Stimulated activated CD8-positive, alpha-beta memory T cell treated with anti-CD3 and anti-CD28 coated beads, Interleukin-15, amount 100 ng/mL, for 48 hours (primary cell): ENCODE results near the gene PPM1B.
"Not testable (repeated sequence)": the region's sequence is repeated elsewhere in the genome, so short reads cannot be mapped to it uniquely, and the experiment has no call there.

ENCODE experiments used
- DNase-seq, 2 donors: peaks; one replicate each; pipeline ENCODE4 v3.0.0-alpha.2; 2020; ENCODE audit warnings: low read depth in 2 of 2

PPM1B gene

DNA sequence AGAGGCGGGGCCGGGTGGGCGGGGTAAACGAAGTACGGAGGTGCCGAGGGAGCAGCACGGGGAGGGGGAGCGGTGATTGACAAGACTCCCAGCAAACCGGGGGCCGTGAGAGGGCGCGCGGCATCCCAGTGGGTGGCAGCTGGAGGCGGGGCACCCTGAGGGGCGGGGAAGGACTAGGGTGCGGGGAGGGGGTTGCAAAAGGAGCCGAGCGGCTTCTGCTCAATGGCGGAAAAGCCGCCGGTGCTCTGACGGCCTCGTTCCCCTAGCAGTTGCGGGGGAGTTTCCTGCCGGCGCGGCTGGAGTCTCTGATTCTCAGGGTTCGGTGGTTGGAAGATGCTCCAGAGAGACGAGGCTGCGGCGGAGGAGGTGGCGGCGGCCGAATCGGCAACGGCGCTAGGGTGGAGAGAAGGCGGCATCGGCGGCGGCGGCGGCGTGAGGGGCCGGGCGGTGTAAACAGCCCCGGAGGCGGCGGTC is at the start of gene PPM1B:
Gene PPM1B, plus strand, starts transcription at position 195 of the 474 bp plus-strand sequence. CDS start 32,325 bp downstream, outside the sequence.
- DNase-seq: peak; percentile 99

DNA sequence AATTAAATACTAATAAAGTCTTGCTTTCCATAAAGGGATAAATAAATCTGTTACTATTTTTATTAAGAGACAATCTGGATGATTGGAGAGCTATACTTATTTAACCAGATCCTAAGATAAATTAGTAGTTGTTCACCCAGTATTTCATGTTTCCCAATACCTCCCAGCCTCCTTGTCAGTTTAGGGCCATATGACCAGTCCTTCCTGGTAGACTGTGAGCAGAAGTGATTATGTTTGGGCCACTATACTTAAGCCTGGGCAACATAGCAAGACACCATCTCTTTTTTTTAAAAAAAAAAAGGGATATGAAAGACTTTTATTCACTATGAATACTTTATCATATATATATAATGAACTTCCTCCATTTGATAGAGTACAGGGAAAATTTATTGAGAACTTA is 48.8 kb upstream of the PPM1B start:
- DNase-seq: no peak

GRCh38 chr2:44120428-44120827 is 48.2 kb upstream of the PPM1B start:
- no peak for DNase-seq

DNA sequence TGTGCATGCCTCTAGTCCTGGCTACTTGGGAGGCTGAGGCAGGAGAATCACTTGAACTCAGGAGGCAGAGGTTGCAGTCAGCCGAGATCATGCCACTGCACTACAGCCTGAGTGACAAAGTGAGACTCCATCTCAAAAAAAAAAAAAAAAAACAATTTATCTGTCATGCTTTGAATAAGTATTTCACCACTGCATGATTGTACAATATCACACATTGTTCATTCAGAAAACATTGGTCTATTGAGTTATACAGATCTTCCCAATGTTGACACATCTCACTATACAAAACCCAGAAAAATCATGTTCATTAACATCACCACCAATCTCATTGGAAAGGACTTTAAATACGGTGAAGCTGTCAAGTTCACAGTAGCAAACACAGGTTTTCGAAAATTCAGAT is 46.8 kb upstream of the PPM1B start:
- DNase-seq: no peak

DNA sequence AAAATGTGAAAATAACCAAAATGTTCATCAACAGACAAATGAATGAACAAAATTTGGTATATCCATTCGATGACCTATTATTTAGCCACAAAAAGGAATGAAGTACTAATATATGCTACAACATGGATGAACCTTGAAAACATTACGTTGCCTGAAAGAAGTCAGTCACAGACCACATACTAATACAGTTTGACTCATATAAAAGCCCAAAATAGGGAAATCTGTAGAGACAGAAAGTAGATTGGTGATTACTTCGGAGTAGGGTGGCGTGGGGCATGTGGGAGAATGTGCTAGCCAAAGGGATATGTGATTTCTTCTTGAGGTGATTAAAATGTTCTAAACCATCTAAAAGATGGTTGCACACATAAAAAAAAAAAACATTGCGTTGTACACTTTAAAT is 44.2 kb upstream of the PPM1B start:
- no peak for DNase-seq

GRCh38 chr2:44126106-44126797 is 42.4 kb upstream of the PPM1B start:
- DNase-seq: no peak

DNA sequence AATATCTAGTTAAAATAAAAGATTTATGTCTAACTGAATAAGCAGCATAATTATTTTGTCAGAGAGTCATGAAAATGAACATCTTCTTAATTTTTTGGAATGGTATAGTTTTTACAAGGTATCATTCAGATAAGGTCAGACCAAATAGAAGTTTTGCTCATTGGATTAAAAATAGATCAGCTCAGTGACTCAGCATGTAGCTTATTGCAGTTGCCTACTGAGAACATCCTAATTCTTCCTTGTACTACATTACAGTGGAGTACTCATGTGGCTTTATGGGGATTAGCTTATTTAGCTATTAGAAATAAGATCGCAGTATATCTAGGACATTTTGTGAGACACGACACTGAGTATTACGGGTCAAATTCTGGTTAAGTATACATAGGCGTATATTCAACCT is 38.2 kb upstream of the PPM1B start:
- no peak for DNase-seq

DNA sequence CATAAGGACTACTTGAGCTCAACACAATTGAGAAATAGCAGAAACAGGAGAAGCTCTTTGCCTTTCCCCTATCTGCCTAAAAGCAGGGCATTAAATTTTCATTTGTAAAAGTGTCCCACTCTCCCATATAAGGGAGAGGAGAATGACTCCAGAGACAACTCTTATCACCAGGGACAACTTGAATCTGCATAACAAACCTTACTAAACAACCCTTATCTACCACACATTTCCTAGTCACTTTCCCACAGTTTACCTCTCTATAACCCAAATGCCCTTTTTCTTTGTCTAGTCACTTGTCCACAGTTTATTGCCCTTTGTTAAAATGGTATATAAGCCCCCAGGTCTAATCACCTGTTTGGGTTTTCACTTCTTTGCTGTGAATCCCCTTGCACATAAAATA is 37.5 kb upstream of the PPM1B start:
- DNase-seq: no peak

DNA sequence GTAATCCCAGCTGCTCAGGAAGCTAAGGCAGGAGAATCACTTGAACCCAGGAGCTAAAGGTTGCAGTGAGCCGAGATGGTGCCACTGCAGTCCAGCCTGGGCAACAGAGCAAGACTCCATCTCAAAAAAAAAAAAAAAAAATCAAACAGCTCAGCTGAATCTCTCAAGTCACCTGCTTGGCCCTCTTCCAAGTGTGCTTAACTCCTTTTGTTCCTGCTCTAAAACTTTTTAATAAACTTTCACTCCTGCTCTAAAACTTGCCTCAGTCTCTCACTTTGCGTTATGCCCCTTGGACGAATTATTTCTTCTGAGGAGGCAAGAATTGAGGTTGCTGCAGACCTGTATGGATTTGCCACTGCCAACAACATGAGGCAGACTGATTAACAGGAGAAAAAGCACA is 35.1 kb upstream of the PPM1B start:
- not testable (repeated sequence) for DNase-seq

DNA sequence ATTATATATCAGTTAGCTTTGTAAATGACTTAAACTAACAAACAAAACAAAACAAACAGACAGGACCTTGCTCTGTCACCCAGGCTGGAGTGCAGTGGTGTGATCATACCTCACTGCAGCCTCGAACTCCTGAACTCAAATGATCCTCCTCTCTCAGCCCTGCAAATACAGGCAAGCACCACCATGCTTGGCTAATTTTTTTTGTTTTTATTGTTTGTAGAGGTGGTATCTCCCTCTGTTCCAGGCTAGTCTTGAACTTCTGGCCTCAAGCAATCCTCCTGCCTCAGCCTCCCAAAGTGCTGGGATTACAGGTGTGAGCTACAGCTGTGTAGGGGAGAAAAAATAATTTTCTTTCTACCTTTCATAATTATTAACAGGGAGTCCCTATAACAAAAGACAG is 33.8 kb upstream of the PPM1B start:
- DNase-seq: no peak

- DNase-seq: no peak
Measured at GRCh38 chr2:44135296-44135695, 33.4 kb upstream of the PPM1B start.

DNA sequence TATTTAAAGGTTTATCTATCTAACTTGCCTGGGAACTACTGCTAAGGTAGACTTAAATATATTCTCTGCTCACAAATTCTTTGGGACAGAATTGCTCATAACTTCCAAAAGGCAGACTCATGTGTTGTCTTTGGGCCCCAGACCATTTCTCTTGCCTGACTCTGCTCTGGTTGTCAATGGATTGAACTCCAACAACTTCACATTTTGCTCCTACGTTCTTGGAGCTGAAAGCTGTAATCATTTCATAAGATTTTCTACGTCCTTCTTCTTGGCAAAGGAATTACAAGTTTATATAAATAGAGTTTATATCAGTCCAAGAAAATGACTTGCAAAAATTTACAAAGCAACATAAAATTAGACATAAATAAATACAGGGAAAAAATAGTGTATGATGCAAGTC is 32.9 kb upstream of the PPM1B start:
- no peak for DNase-seq

- DNase-seq: no peak
Measured at GRCh38 chr2:44136252-44136651, 32.4 kb upstream of the PPM1B start.

GRCh38 chr2:44137048-44137447 is 31.6 kb upstream of the PPM1B start:
- no peak for DNase-seq

- no peak for DNase-seq
Measured at GRCh38 chr2:44137872-44138551, 30.7 kb upstream of the PPM1B start.

- DNase-seq: no peak
Measured at GRCh38 chr2:44139741-44140140, 28.9 kb upstream of the PPM1B start.

GRCh38 chr2:44142306-44142705 is 26.4 kb upstream of the PPM1B start:
- DNase-seq: no peak

DNA sequence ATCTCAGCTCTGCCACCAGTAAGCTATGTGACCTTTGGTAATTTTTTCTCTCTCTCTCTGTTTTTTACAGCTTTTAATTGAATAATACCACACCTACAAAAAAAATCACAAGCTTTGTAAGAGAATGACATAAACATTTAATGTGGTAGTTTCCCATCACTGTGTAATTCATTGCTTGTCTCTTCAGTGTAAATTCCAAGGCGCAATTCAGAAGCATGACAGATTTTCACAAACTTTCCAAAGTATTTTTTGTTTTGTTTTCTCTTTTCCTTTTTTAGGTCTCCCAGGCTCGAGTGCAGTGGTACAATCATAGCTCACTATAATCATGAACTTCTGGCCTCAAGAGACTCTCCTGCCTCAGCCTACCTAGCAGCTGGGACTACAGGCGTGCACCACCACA is 25.0 kb upstream of the PPM1B start:
- DNase-seq: no peak

DNA sequence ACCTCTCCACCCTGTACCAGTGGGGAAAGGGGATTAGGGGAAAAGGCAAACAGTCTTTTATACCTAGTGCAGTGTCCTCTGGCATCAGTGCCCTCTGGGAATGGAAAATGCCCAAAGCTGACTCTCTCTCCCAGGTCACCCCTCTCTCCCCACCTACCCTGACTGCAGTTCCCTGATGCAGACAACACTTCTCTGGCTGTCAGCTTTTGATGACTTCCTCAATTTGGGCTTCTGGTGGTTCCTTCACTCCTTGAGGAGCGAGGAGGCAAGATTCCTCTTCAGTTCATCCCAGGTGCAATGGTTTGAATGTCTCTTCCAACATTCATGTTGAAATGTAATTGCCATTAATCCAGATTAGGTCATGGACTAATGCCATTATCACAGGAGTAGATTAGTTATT is 19.7 kb upstream of the PPM1B start:
- DNase-seq: no peak

DNA sequence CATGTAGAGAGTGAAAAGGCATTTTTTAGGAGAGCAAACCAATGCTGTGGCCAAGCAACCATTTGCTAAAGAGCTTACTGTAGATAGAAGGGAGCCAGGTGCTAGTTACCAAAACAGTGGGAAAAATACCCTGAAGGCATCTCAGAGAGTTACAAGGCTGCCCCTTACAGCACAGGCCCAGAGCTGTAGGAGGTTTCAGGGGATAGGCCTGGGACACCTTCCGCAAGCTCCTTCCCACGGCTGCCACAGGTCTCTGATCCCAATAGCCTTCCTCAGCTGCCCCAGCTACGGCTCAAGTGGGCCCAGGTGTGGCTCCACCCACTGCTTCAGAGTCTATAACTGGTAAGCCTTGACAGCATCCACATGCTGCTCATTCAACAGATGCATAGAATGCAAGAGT is 18.2 kb upstream of the PPM1B start:
- no peak for DNase-seq

GRCh38 chr2:44152865-44153669 is 15.6 kb upstream of the PPM1B start:
- no peak for DNase-seq

GRCh38 chr2:44155666-44156446 is 12.8 kb upstream of the PPM1B start:
- no peak for DNase-seq
